GM12878 (cell line): Measurements from ENCODE around the gene NOL12. TPM values are rescaled to one million over a fixed set of nuclear protein-coding genes. Genes with fewer than 3 reads are reported as not detected.

Experiments
- ATAC-seq: fragments of 200-7000 bp; cut with Tn5 transposase; 3 replicates; pipeline ENCODE4 v1.9.1; 2020; ENCODE audit warnings: mild to moderate bottlenecking, moderate library complexity
- BruUV-seq: library from RNA; stranded (reverse); fragments of 400-500 nt; replicated peaks from 2 replicates; lab custom pipeline; 2021; lab: Mats Ljungman, UMichigan
- CTCF ChIA-PET: fragments of 300-600 bp; sonication (Branson Sonifier 250); formaldehyde crosslinking; extraction: SDS; loops from one replicate; lab custom pipeline; 2021; ENCODE audit warnings: inconsistent platforms; lab: Yijun Ruan, JAX
- POLR2A ChIA-PET: fragments of 350-600 bp; formaldehyde crosslinking; extraction: SDS; loops from one replicate; lab custom pipeline; 2021; ENCODE audit warnings: inconsistent platforms; lab: Charles Lee
- RAD21 ChIA-PET: fragments of 300-600 bp; sonication (Branson Sonifier 250); formaldehyde crosslinking; loops from one replicate; lab custom pipeline; 2023; ENCODE audit warnings: antibody characterized with exemption; ENCODE audit not compliant: unreplicated experiment; lab: Charles Lee
- SMC1A ChIA-PET: fragments of 300-600 bp; sonication (Branson Sonifier 250); formaldehyde crosslinking; loops from one replicate; lab custom pipeline; 2023; ENCODE audit not compliant: unreplicated experiment, uncharacterized antibody; lab: Charles Lee
- DNase-seq: peaks from one replicate; pipeline ENCODE4 v3.0.0-alpha.2; 2011; ENCODE audit warnings: low read depth, low spot score
- FAIRE-seq: peaks from 3 replicates; lab custom pipeline; 2011; peaks lifted over from hg19 to GRCh38; lab: Jason Lieb, UNC
- H2AFZ ChIP-seq: 2 replicates; pipeline ENCODE4 v1.6.0; 2011; ENCODE audit warnings: low read depth, low read length, control low read depth; ENCODE audit not compliant: control insufficient read depth
- H3K27ac ChIP-seq: 2 replicates; pipeline ENCODE4 v1.5.1; 2011; ENCODE audit warnings: control low read depth; ENCODE audit not compliant: control insufficient read depth, insufficient read depth
- H3K27me3 ChIP-seq, 2 experiments: replicated peaks in 1 of 2; 2 replicates each; pipeline versions ENCODE4 v1.6.0 to v1.6.1; 2011; ENCODE audit warnings: low read length in 1 of 2; ENCODE audit not compliant: control insufficient read depth in 2 of 2, insufficient read depth in 2 of 2
- H3K36me3 ChIP-seq, 2 experiments: 2 replicates each; pipeline ENCODE4 v1.5.1; 2011; ENCODE audit warnings: low read length in 1 of 2; ENCODE audit not compliant: control insufficient read depth in 2 of 2, insufficient read depth in 2 of 2
- H3K4me1 ChIP-seq: 2 replicates; pipeline ENCODE4 v1.6.1; 2011; ENCODE audit warnings: mild to moderate bottlenecking, low read length, moderate library complexity, mixed read lengths; ENCODE audit not compliant: control insufficient read depth, insufficient read depth
- H3K4me2 ChIP-seq: 2 replicates; pipeline ENCODE4 v1.6.0; 2011; ENCODE audit warnings: control low read depth; ENCODE audit not compliant: control insufficient read depth, insufficient read depth
- H3K4me3 ChIP-seq: fragments of 200-600 bp; sonication (generic); 2 replicates; pipeline ENCODE4 v1.5.1; 2016
- H3K79me2 ChIP-seq: 2 replicates; pipeline ENCODE4 v1.6.0; 2011; ENCODE audit warnings: low read length; ENCODE audit not compliant: control insufficient read depth, insufficient read depth
- H3K9ac ChIP-seq: 2 replicates; pipeline ENCODE4 v1.8.0; 2011; ENCODE audit warnings: low read length, control low read depth, mixed read lengths; ENCODE audit not compliant: control insufficient read depth, insufficient read depth
- H3K9me3 ChIP-seq: replicated peaks from 3 replicates; pipeline ENCODE4 v1.5.1; 2011; ENCODE audit warnings: mild to moderate bottlenecking, low read length; ENCODE audit not compliant: control insufficient read depth, insufficient read depth
- H4K20me1 ChIP-seq: 2 replicates; pipeline ENCODE4 v1.6.0; 2011; ENCODE audit not compliant: control insufficient read depth, insufficient read depth
- CBFB ChIP-seq: IDR thresholded peaks from 2 replicates; pipeline ENCODE4 v1.6.1; 2016; ENCODE audit warnings: antibody characterized with exemption, low read depth
- E2F4 ChIP-seq: IDR thresholded peaks from 2 replicates; pipeline ENCODE4 v1.6.1; 2012; ENCODE audit warnings: low read depth, low read length, improper control_type of control experiment
- FOXK2 ChIP-seq: fragments of 450-650 bp; IDR thresholded peaks from 2 replicates; pipeline ENCODE4 v1.6.1; 2017; ENCODE audit warnings: mild to moderate bottlenecking, moderate library complexity
- GATAD2B ChIP-seq: fragments of 450-650 bp; conservative IDR thresholded peaks from 2 replicates; pipeline ENCODE4 v1.6.1; 2017; ENCODE audit warnings: low read depth, mild to moderate bottlenecking, moderate library complexity
- IKZF2 ChIP-seq, 2 experiments: fragments of 450-650 bp; IDR thresholded peaks; 2 replicates each; pipeline ENCODE4 v1.6.1; 2017; ENCODE audit warnings: mild to moderate bottlenecking in 2 of 2, moderate library complexity in 2 of 2
- KDM1A ChIP-seq: fragments of 200-600 bp; sonication (generic); IDR thresholded peaks from 2 replicates; pipeline ENCODE4 v1.6.1; 2016; ENCODE audit warnings: borderline replicate concordance
- PAX5 ChIP-seq: IDR thresholded peaks from 2 replicates; pipeline ENCODE4 v1.6.1; 2011; ENCODE audit warnings: low read depth, low read length, borderline replicate concordance
- PKNOX1 ChIP-seq: fragments of 450-650 bp; IDR thresholded peaks from 2 replicates; pipeline ENCODE4 v1.6.1; 2016; ENCODE audit warnings: mild to moderate bottlenecking
- SIX5 ChIP-seq: IDR thresholded peaks from 2 replicates; pipeline ENCODE4 v1.6.1; 2011; ENCODE audit warnings: mild to moderate bottlenecking, low read depth, low read length, moderate library complexity; ENCODE audit not compliant: severe bottlenecking
- TCF7 ChIP-seq: IDR thresholded peaks from 2 replicates; pipeline ENCODE4 v1.6.1; 2014; ENCODE audit warnings: antibody characterized with exemption, borderline replicate concordance
- ZNF592 ChIP-seq: fragments of 450-650 bp; IDR thresholded peaks from 2 replicates; pipeline ENCODE4 v1.6.1; 2017; ENCODE audit warnings: mild to moderate bottlenecking, moderate library complexity
- ZSCAN29 ChIP-seq: fragments of 450-650 bp; IDR thresholded peaks from 2 replicates; pipeline ENCODE4 v1.6.1; 2017; ENCODE audit warnings: mild to moderate bottlenecking, moderate library complexity
- ZZZ3 ChIP-seq: IDR thresholded peaks from 2 replicates; pipeline ENCODE4 v1.6.1; 2011; ENCODE audit warnings: low read depth; ENCODE audit not compliant: control insufficient read depth, insufficient read length
- WGBS: methylation state at CpG from one replicate; pipeline ENCODE4 v1.1.6; 2016; ENCODE audit warnings: low lambda C conversion rate; ENCODE audit not compliant: insufficient replicate concordance, insufficient coverage; ENCODE audit errors: missing lambda C conversion rate; 5-methylcytosine and 5-hydroxymethylcytosine counted together
- in situ Hi-C: fragments of 300-500 bp; cut with MboI; formaldehyde crosslinking; loops from 9 replicates; pipeline ENCODE4 v1.14.3; 2018; ENCODE audit warnings: mixed read lengths
- intact Hi-C: fragments of 100-400 bp; cut with micrococcal nuclease; formaldehyde crosslinking; loops from one replicate; pipeline ENCODE4 v1.14.2; 2022; ENCODE audit not compliant: unreplicated experiment
- polyA plus RNA-seq, 11 experiments: library from polyadenylated mRNA; depleted of rRNA in 4 of 11; unstranded in 6 of 11; stranded (reverse) in 5 of 11; fragments of >200 nt; fragmentation: Nextera tagmentation in 4 of 11; fragmentation: Illumina TruSeq in 1 of 11; extraction: Ambion mirVana in 4 of 11; extraction: Trizol in 1 of 11; gene quantifications; 1 replicate in 1 of 11; 2 replicates in 10 of 11; pipeline versions ENCODE4 v1.2.1 to v1.2.3, GENCODE V29; 2011 to 2016; ENCODE audit warnings: inconsistent platforms in 2 of 11, missing spikeins in 2 of 11, low read depth in 1 of 11
- total RNA-seq, 4 experiments: library from RNA; depleted of rRNA in 3 of 4; stranded (reverse); fragments of >200 nt in 3 of 4; fragmentation: Illumina TruSeq in 1 of 4; extraction: Trizol in 1 of 4; gene quantifications; 2 replicates each; pipeline versions ENCODE4 v1.2.1 to v1.2.3, GENCODE V29; 2013 to 2021
- TF ChIP-seq, protein P1 (sequence below): fragments of 450-650 bp; formaldehyde crosslinking; IDR thresholded peaks from 2 replicates; pipeline ENCODE4 v1.5.0; 2022; ENCODE audit warnings: mild to moderate bottlenecking, missing genetic modification characterization

The NOL12 gene
- total and polyA plus RNA-seq, 10 of the 15 experiments (the other 5 are each of a cell fraction or from before 2014, with no cell fraction given): 3.3 to 69.4 (median 41.1) TPM

- ChIA-PET RAD21 (no interaction called here), SMC1A (no interaction called here), CTCF (interaction anchor here (0.9 to 4.7 kb wide), 2 partner anchors 13 to 89 kb away, joined by 3 to 17 read pairs; no protein-coding TSS in a partner anchor), POLR2A (interaction anchor here (0.6 to 1.0 kb wide), 6 partner anchors 12 to 460 kb away, joined by 3 to 6 read pairs (median 4); no protein-coding TSS in a partner anchor)
- FAIRE-seq (no peak), ATAC-seq (peak; percentile 92), DNase-seq (no peak)
- no peaks in the 10 kb centered on the region for H3K79me2 ChIP-seq
- no TSS peak for BruUV-seq
- H3K27me3 ChIP-seq: no peaks in the 10 kb centered on the region
- no peak overlapping the region for H3K4me2 ChIP-seq
- H2AFZ ChIP-seq: peak overlapping the region; percentile 16
- no peak overlapping the region for H3K27ac ChIP-seq
- H3K36me3 ChIP-seq: no peaks in the 10 kb centered on the region
- intact Hi-C loops: no loop called here
- no peaks in the 10 kb centered on the region for H4K20me1 ChIP-seq
- 79% methylated on average over 10 of the region's 13 CpGs for WGBS
- no peak overlapping the region for H3K9ac ChIP-seq
- H3K4me1 ChIP-seq: no peaks in the 10 kb centered on the region
- in situ Hi-C loops: no loop called here
- H3K9me3 ChIP-seq: no peaks in the 10 kb centered on the region
- H3K4me3 ChIP-seq: no peak overlapping the region
- TF ChIP-seq IKZF2 (IDR thresholded peaks at IDR 0.05) (no peak), TCF7 (no peak), GATAD2B (no peak), SIX5 (no peak), FOXK2 (no peak), ZNF592 (no peak), E2F4 (no peak), CBFB (no peak), ZZZ3 (no peak), PKNOX1 (peak; percentile 34; the same call in 1 of the 2 replicates), PAX5 (no peak), KDM1A (no peak), ZSCAN29 (no peak)
- TF ChIP-seq, protein P1, sequence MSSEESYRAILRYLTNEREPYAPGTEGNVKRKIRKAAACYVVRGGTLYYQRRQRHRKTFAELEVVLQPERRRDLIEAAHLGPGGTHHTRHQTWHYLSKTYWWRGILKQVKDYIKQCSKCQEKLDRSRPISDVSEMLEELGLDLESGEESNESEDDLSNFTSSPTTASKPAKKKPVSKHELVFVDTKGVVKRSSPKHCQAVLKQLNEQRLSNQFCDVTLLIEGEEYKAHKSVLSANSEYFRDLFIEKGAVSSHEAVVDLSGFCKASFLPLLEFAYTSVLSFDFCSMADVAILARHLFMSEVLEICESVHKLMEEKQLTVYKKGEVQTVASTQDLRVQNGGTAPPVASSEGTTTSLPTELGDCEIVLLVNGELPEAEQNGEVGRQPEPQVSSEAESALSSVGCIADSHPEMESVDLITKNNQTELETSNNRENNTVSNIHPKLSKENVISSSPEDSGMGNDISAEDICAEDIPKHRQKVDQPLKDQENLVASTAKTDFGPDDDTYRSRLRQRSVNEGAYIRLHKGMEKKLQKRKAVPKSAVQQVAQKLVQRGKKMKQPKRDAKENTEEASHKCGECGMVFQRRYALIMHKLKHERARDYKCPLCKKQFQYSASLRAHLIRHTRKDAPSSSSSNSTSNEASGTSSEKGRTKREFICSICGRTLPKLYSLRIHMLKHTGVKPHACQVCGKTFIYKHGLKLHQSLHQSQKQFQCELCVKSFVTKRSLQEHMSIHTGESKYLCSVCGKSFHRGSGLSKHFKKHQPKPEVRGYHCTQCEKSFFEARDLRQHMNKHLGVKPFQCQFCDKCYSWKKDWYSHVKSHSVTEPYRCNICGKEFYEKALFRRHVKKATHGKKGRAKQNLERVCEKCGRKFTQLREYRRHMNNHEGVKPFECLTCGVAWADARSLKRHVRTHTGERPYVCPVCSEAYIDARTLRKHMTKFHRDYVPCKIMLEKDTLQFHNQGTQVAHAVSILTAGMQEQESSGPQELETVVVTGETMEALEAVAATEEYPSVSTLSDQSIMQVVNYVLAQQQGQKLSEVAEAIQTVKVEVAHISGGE (CRISPR knock-in tag): no peak
Measured at GRCh38 chr22:37731804-37732471, 45.8 kb downstream of the NOL12 start.
